IPS-20b (cell line): ENCODE data around the gene SPSB4.

Experiments
- H3K27ac ChIP-seq: one replicate; pipeline ENCODE4 v1.5.1; 2013; ENCODE audit warnings: low read length
- H3K27me3 ChIP-seq: 2 replicates; pipeline ENCODE4 v1.6.1; 2013; ENCODE audit warnings: mild to moderate bottlenecking, low read length, inconsistent platforms; ENCODE audit not compliant: insufficient read depth
- H3K36me3 ChIP-seq: 2 replicates; pipeline ENCODE4 v1.6.1; 2013; ENCODE audit warnings: low read depth, mild to moderate bottlenecking, inconsistent platforms, low read length, moderate library complexity; ENCODE audit not compliant: insufficient read depth
- H3K4me1 ChIP-seq: 2 replicates; pipeline ENCODE4 v1.6.1; 2013; ENCODE audit warnings: mild to moderate bottlenecking, control low read depth, inconsistent platforms, low read length, moderate library complexity; ENCODE audit not compliant: insufficient read depth
- H3K4me3 ChIP-seq: 2 replicates; pipeline ENCODE4 v1.5.1; 2013; ENCODE audit warnings: mild to moderate bottlenecking, low read length, inconsistent platforms
- H3K9ac ChIP-seq: 2 replicates; pipeline ENCODE4 v1.6.1; 2013; ENCODE audit warnings: low read depth, mild to moderate bottlenecking, inconsistent platforms, low read length, moderate library complexity
- H3K9me3 ChIP-seq: 2 replicates; pipeline ENCODE4 v1.6.1; 2013; ENCODE audit warnings: mild to moderate bottlenecking, low read depth, low read length, inconsistent platforms; ENCODE audit not compliant: insufficient read depth

Gene SPSB4

GRCh38 chr3:141100531-141101320, 49.6 kb downstream of the SPSB4 start:
- no peak overlapping the region for H3K27ac ChIP-seq
- no peaks in the 10 kb centered on the region for H3K27me3 ChIP-seq
- H3K9ac ChIP-seq, result no peak overlapping the region
- 0 out of 2 replicates have a peak, but pooled peaks cover 4% of the 10 kb centered on the region for H3K9me3 ChIP-seq
- no peak overlapping the region for H3K4me3 ChIP-seq
- H3K4me1 ChIP-seq, result peaks cover 3% of the 10 kb centered on the region; the same call in 1 of the 2 replicates
- H3K36me3 ChIP-seq, result no peaks in the 10 kb centered on the region

GRCh38 chr3:141102372-141102771, 51.2 kb downstream of the SPSB4 start:
- H3K4me1 ChIP-seq, result peaks cover 3% of the 10 kb centered on the region; the same call in 1 of the 2 replicates
- H3K4me3 ChIP-seq, result no peak overlapping the region
- H3K9me3 ChIP-seq, result 0 out of 2 replicates have a peak, but pooled peaks cover 4% of the 10 kb centered on the region
- no peaks in the 10 kb centered on the region for H3K36me3 ChIP-seq
- no peak overlapping the region for H3K27ac ChIP-seq
- no peaks in the 10 kb centered on the region for H3K27me3 ChIP-seq
- H3K9ac ChIP-seq, result no peak overlapping the region

GRCh38 chr3:141103067-141103466, 51.9 kb downstream of the SPSB4 start:
- peaks cover 3% of the 10 kb centered on the region; the same call in 1 of the 2 replicates for H3K4me1 ChIP-seq
- H3K9me3 ChIP-seq, result 0 out of 2 replicates have a peak, but pooled peaks cover 4% of the 10 kb centered on the region
- H3K4me3 ChIP-seq, result no peak overlapping the region
- no peaks in the 10 kb centered on the region for H3K36me3 ChIP-seq
- H3K9ac ChIP-seq, result no peak overlapping the region
- H3K27ac ChIP-seq, result no peak overlapping the region
- H3K27me3 ChIP-seq, result no peaks in the 10 kb centered on the region

- H3K4me3 ChIP-seq, result no peak overlapping the region
- H3K27me3 ChIP-seq, result no peaks in the 10 kb centered on the region
- no peak overlapping the region for H3K9ac ChIP-seq
- no peak overlapping the region for H3K27ac ChIP-seq
- H3K36me3 ChIP-seq, result no peaks in the 10 kb centered on the region
- peaks cover 3% of the 10 kb centered on the region; the same call in 1 of the 2 replicates for H3K4me1 ChIP-seq
- H3K9me3 ChIP-seq, result 0 out of 2 replicates have a peak, but pooled peaks cover 3% of the 10 kb centered on the region
Observed at GRCh38 chr3:141103503-141103902, 52.4 kb downstream of the SPSB4 start.

- no peaks in the 10 kb centered on the region for H3K36me3 ChIP-seq
- H3K9ac ChIP-seq, result no peak overlapping the region
Observed at GRCh38 chr3:141104151-141104821, 53.1 kb downstream of the SPSB4 start.

DNA sequence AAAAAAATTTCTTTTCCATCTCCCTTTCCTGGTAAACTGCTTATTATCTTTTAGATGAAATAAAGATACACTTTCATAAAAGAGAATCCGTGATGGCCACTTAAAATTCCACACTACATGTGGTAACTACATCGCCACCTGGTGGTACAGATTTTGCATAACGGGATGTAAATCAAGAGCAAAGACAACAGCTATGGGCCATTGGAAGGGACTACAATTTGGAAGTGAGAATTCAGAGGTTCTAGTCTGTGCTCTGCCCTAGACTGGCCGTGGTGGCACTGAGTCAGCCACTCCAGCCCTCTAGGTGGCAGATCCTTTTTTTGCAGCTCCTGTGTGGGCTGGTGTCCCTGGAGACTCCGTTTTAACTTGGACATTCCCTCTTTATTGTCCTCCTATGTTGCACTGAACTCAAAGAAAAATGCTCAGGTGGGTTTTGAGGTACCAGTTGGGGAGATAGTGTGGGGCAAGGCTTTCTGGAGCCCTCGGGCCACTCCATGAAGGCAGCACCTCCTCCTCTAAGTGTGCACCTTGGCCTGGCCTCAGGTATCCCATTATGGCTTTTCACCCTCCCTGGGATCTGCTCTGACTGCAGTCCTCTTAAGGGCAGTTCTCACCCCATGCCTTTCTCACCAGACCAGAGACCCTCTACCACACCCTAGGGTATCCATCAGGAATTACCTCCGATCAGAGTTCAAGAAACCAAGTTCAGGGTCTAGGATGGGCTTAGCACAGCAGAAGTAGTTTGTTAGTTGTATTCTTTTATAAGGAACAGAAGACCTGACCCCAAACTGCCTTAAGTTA, 54.9 kb downstream of the SPSB4 start:
- Histone ChIP-seq H3K9ac (no peak overlapping the region), H3K9me3 (no peaks in the 10 kb centered on the region), H3K27me3 (no peaks in the 10 kb centered on the region), H3K4me1 (peaks cover 3% of the 10 kb centered on the region; the same call in 1 of the 2 replicates), H3K27ac (no peak overlapping the region), H3K4me3 (no peak overlapping the region), H3K36me3 (0 out of 2 replicates have a peak, but pooled peaks cover 4% of the 10 kb centered on the region)

More at GRCh38 chr3:141104151-141104821, 53.1 kb downstream of the SPSB4 start:
- peaks cover 3% of the 10 kb centered on the region; the same call in 1 of the 2 replicates for H3K4me1 ChIP-seq
- no peaks in the 10 kb centered on the region for H3K27me3 ChIP-seq
- H3K27ac ChIP-seq, result no peak overlapping the region
- no peak overlapping the region for H3K4me3 ChIP-seq
- no peaks in the 10 kb centered on the region for H3K9me3 ChIP-seq

DNA sequence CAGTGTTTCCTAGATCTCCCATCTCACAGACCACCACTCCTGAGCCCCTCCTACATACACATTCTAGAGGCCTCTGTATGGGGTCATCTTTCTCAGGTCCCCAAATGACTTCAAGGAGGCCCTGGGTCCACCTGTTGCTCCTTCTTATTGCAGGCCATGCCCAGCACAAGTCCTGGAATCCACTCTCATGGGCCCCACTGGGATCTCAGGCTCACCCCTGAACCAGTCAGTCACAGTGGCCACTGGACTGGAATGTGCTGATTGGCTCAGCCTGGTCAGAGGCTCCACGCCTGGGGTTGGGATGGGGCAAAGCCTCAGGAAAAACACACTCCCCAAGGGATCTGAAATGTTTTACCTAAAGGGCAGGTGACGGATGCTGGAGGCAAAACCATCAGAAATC, 55.7 kb downstream of the SPSB4 start:
- Histone ChIP-seq H3K9me3 (no peaks in the 10 kb centered on the region), H3K27ac (no peak overlapping the region), H3K4me1 (peaks cover 3% of the 10 kb centered on the region; the same call in 1 of the 2 replicates), H3K27me3 (no peaks in the 10 kb centered on the region), H3K4me3 (no peak overlapping the region), H3K9ac (no peak overlapping the region), H3K36me3 (0 out of 2 replicates have a peak, but pooled peaks cover 4% of the 10 kb centered on the region)

DNA sequence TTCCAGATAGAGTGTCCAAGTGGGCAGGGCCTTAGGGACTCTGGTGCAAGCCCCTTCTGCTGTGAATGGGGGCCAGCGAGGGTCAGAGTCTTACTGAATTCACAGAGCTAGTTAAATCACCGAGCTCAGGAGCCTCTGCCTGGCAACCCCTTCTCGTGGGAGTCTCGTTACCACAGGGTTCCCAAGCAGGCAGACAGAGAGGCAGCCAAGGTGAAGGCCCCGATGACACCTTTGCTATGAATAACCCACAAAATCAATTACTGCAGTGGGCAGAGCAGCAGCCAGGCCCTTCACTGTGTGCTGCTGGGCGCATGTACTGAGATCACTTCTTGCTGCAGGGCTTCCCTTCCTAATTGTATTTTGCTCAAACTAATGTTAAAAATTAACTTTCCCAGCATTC, 56.9 kb downstream of the SPSB4 start:
- 0 out of 2 replicates have a peak, but pooled peaks cover 4% of the 10 kb centered on the region for H3K36me3 ChIP-seq
- no peak overlapping the region for H3K27ac ChIP-seq
- no peaks in the 10 kb centered on the region for H3K27me3 ChIP-seq
- H3K9me3 ChIP-seq, result no peaks in the 10 kb centered on the region
- peaks cover 3% of the 10 kb centered on the region; the same call in 1 of the 2 replicates for H3K4me1 ChIP-seq
- no peak overlapping the region for H3K9ac ChIP-seq
- no peak overlapping the region for H3K4me3 ChIP-seq

GRCh38 chr3:141109751-141110150, 58.6 kb downstream of the SPSB4 start:
- Histone ChIP-seq H3K4me1 (peaks cover 3% of the 10 kb centered on the region; the same call in 1 of the 2 replicates), H3K4me3 (no peak overlapping the region), H3K9me3 (no peaks in the 10 kb centered on the region), H3K36me3 (0 out of 2 replicates have a peak, but pooled peaks cover 4% of the 10 kb centered on the region), H3K27me3 (no peaks in the 10 kb centered on the region), H3K27ac (no peak overlapping the region), H3K9ac (no peak overlapping the region)

GRCh38 chr3:141110322-141110721, 59.2 kb downstream of the SPSB4 start:
- no peak overlapping the region for H3K9ac ChIP-seq
- H3K27ac ChIP-seq, result no peak overlapping the region
- H3K27me3 ChIP-seq, result no peaks in the 10 kb centered on the region
- 0 out of 2 replicates have a peak, but pooled peaks cover 4% of the 10 kb centered on the region for H3K36me3 ChIP-seq
- H3K4me1 ChIP-seq, result no peaks in the 10 kb centered on the region; the same call in 1 of the 2 replicates
- H3K4me3 ChIP-seq, result no peak overlapping the region
- no peaks in the 10 kb centered on the region for H3K9me3 ChIP-seq
